Motor neuron (in vitro differentiated cells): ENCODE data around the gene SLC17A9. TPM values are rescaled to one million over a fixed set of nuclear protein-coding genes. Genes with fewer than 3 reads are reported as not detected.

ENCODE experiments used
- ATAC-seq, 8 experiments: fragments of 200-7000 bp; cut with Tn5 transposase; replicated peaks in 6 of 8; 2 replicates each; pipeline ENCODE4 v1.8.0; 2021; ENCODE audit warnings: mild to moderate bottlenecking in 8 of 8, moderate library complexity in 8 of 8
- H3K27ac ChIP-seq, 2 donors: fragments of 250-450 bp; sonication (Bioruptor Pico); 2 replicates each; pipeline ENCODE4 v1.9.0; 2021; ENCODE audit warnings: antibody characterized with exemption in 2 of 2, mild to moderate bottlenecking in 2 of 2, moderate library complexity in 1 of 2
- H3K4me1 ChIP-seq, 2 donors: fragments of 250-450 bp; sonication (Bioruptor Pico); replicated peaks in 1 of 2; 2 replicates each; pipeline ENCODE4 v1.6.1; 2021; ENCODE audit warnings: antibody characterized with exemption in 2 of 2, mild to moderate bottlenecking in 2 of 2, moderate library complexity in 1 of 2
- H3K4me3 ChIP-seq, 5 donors: fragments of 250-450 bp; sonication (Bioruptor Pico); 2 replicates each; pipeline ENCODE4 v1.9.0; 2021; ENCODE audit warnings: antibody characterized with exemption in 5 of 5, mild to moderate bottlenecking in 5 of 5, moderate library complexity in 4 of 5
- WGBS, 10 experiments: fragments of 450-650 bp; shearing (Covaris generic); methylation state at CpG; one replicate each; pipeline ENCODE4 v1.0.0; 2022; 5-methylcytosine and 5-hydroxymethylcytosine counted together
- in situ Hi-C, 9 experiments: fragments of 400-800 bp; cut with MboI; loops; one replicate each; pipeline ENCODE4 v1.15.0; 2021; ENCODE audit warnings: low sequenced_read_pairs in 9 of 9, low pct_unique_long_range_greater_than_20kb in 2 of 9; ENCODE audit not compliant: unreplicated experiment in 9 of 9
- total RNA-seq, 8 experiments: library from RNA; unstranded; fragments of 300-600 nt; gene quantifications; 2 replicates each; pipeline versions ENCODE4 v1.2.3 to v1.2.4, GENCODE V29; 2022

Gene SLC17A9
- total RNA-seq, 8 experiments from 2014 or later, result 0.13 to 18.0 (median 1.00) TPM; not detected in 1

DNA sequence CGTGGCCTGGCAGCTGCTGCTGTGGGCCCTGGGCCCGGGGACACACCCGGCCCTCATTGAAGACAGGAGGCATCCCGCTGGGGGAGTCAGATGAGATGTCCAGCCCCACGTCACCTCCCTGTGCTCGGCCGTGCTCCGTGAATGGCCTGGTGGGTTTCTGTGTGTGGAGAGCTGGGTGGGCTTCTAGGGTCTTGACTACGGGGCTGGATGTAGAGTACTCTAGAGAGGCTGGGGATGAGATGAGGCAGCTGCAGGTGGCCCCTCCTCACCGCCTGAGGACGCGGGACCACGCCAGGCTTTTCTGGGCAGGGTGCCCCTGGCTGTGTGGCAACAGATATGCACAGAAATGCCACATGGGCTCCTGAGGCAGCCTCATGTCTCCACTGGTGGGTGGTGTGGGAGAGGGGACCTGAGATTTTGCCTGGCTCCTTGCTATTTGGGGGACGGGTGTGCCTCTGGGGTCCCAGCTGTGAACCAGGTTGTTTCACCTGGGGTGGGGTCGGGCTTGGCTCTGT, 62.7 kb downstream of the SLC17A9 start:
- peak overlapping the region in 1 of 2 donors; percentile 62 for H3K27ac ChIP-seq
- in situ Hi-C loops, result no loop called here
- ATAC-seq, result peak in 2 of 8 experiments; percentile 20 to 37
- H3K4me3 ChIP-seq, result no peak overlapping the region
- WGBS, 10 experiments, result 0 to 67% (median 13%) methylated on average over 1 to 7 of the region's 15 CpGs; no CpG with 5 or more reads in 6 of the 10 experiments
- peaks cover 14 to 32% of the 10 kb centered on the region in 2 donors for H3K4me1 ChIP-seq

DNA sequence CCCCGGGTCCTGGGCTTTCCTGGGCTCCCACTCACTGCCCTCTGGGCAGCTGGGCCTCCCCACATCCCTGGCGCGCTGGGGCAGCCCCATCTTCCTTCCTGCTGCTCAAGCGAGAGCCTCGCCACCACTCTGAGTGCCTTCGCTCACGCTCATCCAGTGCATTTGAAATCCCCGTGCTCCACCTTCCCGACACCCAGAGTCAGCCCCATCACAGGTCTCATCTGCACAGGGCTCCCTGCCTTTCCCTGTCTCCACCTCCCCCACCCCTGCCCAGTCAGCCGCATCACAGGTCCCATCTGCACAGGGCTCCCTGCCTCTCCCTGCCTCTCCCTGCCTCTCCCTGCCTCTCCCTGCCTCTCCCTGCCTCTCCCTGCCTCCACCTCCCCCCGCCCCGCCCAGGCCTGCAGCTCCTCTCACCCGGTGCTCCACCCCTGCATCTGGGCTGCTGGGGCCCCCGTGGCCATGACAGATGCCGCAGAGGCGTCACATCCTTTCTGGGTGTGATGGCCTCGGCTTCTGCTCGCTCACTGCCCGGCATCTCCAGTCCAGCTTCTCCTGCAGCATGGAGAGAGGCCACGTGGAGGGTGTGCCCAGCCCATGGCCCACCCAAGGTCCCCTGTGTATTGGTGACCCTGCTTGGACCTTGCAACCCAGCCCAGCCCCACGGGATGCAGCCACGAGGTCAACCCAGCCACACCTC, 63.3 kb downstream of the SLC17A9 start:
- ATAC-seq, result peak in 4 of 8 experiments; percentile 12 to 54 (median 38)
- in situ Hi-C loops, result no loop called here
- Histone ChIP-seq H3K4me1 (peaks cover 14 to 30% of the 10 kb centered on the region in 2 donors), H3K4me3 (no peak overlapping the region), H3K27ac (peak overlapping the region in 1 of 2 donors; percentile 62)
- 72 to 91% methylated on average over 6 to 7 of the region's 22 CpGs; no CpG with 5 or more reads in 8 of the 10 experiments for WGBS, 10 experiments

DNA sequence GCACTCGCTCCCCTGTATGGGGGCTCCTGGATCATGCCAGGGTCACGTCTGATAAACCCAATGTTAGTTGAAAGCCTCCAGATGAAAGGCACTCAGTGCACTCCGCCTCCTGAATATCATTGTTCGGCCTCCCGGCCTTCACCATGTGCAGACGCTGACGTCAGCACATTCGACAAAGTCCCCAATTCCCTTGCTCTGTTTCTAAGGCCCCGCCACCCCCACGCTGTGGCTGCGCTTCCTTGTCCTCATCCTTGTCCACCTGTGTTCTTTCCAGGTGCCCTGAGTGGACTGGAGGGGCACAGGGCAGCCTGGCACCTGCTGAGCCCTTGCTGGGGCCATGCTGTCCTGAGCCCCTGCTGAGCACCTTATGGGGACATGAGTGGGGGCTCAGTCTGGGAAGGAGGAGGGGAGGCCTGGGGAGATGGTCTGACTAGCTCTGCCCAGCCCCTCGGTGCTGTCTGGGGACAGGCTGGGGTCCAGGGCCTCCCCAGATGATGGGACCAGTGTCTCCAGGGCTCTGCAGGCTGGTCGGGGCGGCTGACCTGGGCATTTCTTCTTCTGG, 64.1 kb downstream of the SLC17A9 start:
- in situ Hi-C loops, result no loop called here
- WGBS, 10 experiments, result 37 to 87% methylated on average over 6 of the region's 14 CpGs; no CpG with 5 or more reads in 8 of the 10 experiments
- Histone ChIP-seq H3K4me1 (peaks cover 14 to 30% of the 10 kb centered on the region in 2 donors), H3K27ac (no peak overlapping the region), H3K4me3 (no peak overlapping the region)
- ATAC-seq, result peak in 3 of 8 experiments; percentile 3 to 8 (median 7)

DNA sequence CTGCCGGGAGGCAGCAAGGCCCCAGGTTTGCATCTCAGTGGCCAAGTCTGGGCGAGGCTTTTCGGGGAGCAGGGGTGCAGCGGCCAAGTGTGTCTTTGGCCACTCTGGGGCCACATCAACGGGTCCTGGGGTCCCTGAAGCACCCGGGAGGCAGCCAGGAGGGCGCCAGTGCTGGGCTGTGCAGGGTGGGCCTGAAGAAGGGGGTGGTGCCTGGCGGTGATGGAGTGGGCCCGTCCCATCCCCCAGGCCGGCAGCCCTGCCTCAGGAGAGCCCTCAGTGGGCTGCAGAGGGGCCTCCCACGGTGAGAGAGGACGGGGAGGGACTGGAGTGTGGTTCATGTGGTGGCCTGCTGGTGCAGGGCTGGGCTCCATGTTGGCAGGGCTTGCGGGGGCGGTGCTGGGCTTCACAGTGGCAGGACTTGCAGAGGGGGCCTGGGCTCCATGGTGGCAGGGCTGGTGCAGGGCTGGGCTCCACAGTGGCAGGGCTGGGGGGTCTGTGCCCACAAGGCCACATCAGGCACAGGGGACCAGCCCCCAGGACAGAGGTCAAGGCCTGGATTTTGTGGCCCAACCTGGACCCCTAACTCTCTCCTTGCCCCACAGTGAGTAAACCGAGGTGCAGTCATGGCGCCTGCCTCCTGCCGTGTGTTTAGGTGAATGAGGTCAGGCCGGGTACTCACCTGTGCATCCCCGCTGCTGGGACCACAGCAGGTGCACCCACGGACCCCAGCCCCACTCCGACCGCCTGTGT, 64.7 kb downstream of the SLC17A9 start:
- H3K27ac ChIP-seq, result no peak overlapping the region
- no peak overlapping the region for H3K4me3 ChIP-seq
- WGBS, 10 experiments, result 83 to 100% methylated on average over 2 to 4 of the region's 22 CpGs; no CpG with 5 or more reads in 8 of the 10 experiments
- peaks cover 14 to 37% of the 10 kb centered on the region in 2 donors for H3K4me1 ChIP-seq
- ATAC-seq, result no peak
- in situ Hi-C loops, result no loop called here

GRCh38 chr20:63017826-63018411, 65.4 kb downstream of the SLC17A9 start:
- peaks cover 14 to 41% of the 10 kb centered on the region in 2 donors for H3K4me1 ChIP-seq
- 100% methylated on average over 1 of the region's 25 CpGs; no CpG with 5 or more reads in 9 of the 10 experiments for WGBS, 10 experiments
- in situ Hi-C loops, result no loop called here
- H3K27ac ChIP-seq, result no peak overlapping the region
- no peak overlapping the region for H3K4me3 ChIP-seq
- ATAC-seq, result no peak

Other genes with a start within 250 kb of the SLC17A9 start
- gene NTSR1, start 243.9 kb upstream of the SLC17A9 start, total RNA-seq, result 1 to 10 TPM in 2 of 8 experiments, under 1 TPM in 5, not detected in 1; 0.13 to 1.3 (median 0.52) TPM
- 10 to 100 TPM in 4 of 8 experiments, 1 to 10 TPM in 4; 9.2 to 15.1 (median 11.5) TPM for gene MRGBP, start 156.2 kb upstream of the SLC17A9 start, total RNA-seq
- 10 to 100 TPM; 18.2 to 44.0 (median 27.2) TPM for gene OGFR, start 147.9 kb upstream of the SLC17A9 start, total RNA-seq
- gene COL9A3, start 135.7 kb upstream of the SLC17A9 start, total RNA-seq, result 10 to 100 TPM in 1 of 8 experiments, 1 to 10 TPM in 5, under 1 TPM in 2; 0.60 to 19.5 (median 2.0) TPM
- 10 to 100 TPM in 4 of 8 experiments, 1 to 10 TPM in 4; 7.0 to 14.0 (median 9.9) TPM for gene TCFL5, start 90.9 kb upstream of the SLC17A9 start, total RNA-seq
- 10 to 100 TPM; 24.1 to 61.2 (median 36.0) TPM for gene DIDO1, start 26.2 kb upstream of the SLC17A9 start, total RNA-seq
- 10 to 100 TPM; 13.8 to 35.9 (median 30.5) TPM for gene GID8, start 14.6 kb upstream of the SLC17A9 start, total RNA-seq
- gene BHLHE23, start 54.3 kb downstream of the SLC17A9 start, total RNA-seq, result under 1 TPM in 3 of 8 experiments, not detected in 5; 0.21 to 0.52 (median 0.22) TPM